Activated naive CD4-positive, alpha-beta T cell treated with anti-CD3 and anti-CD28 coated beads, Interleukin-2, amount 50 U/mL, for 16 hours (primary cell): ENCODE results near the gene SLC17A7.

Experiments used
- DNase-seq: peaks from one replicate; pipeline ENCODE4 v3.0.0-alpha.2; 2020

Gene SLC17A7

DNA sequence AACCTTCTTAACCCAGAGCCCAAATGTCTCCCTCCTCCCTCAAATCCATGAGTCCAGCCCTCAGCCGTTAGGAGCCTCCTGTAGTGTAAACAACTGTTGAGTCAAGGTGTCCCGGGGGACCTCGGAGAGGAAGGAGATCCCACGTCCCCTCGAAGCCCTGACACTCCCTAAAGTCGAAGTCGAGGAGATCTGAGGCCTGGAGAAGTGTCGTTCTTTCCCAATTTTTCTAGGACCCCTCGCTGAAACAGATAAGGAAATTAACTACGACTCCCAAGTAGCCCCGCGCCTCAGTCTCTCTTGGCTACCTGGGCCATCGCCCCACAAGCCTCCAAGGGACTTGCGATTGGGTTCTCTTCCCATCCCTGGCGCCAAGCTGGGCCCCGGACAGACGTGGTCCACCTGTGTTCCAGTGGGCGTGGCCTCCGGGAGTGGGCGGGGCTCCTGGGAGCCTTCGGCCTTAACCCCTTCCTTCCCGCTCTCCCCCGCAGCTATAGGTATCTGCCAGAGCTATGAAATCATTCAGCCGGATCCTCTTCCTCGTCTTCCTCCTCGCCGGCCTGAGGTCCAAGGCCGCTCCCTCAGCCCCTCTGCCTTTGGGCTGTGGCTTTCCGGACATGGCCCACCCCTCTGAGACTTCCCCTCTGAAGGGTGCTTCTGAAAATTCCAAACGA lies 15.3 kb downstream of the SLC17A7 start:
- peak; percentile 47 for DNase-seq

DNA sequence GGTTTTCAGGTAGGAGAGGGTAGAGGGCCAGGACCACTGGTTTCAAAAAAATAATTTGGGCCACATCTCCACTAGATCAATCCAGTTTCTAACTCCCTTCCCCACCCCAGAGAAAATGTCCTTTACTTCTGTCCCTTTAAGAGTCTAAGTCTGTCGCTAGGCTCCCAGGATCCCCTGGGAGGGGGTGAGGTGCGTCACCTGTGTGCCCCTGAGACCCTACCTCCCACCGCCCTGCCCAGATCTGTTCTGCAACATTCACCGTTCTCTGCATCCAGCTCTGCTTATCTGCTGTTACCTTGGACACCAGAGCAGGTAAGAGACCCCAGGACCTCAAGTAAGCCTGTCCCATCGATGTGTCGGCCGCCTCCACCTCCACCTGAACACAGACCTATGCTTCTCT lies 16.1 kb downstream of the SLC17A7 start, which contains the start of gene GFY:
GFY (plus strand) TSS at position 211 of the 400 bp plus-strand sequence. CDS start 1,043 bp downstream, outside the sequence.
- DNase-seq, result no peak

DNA sequence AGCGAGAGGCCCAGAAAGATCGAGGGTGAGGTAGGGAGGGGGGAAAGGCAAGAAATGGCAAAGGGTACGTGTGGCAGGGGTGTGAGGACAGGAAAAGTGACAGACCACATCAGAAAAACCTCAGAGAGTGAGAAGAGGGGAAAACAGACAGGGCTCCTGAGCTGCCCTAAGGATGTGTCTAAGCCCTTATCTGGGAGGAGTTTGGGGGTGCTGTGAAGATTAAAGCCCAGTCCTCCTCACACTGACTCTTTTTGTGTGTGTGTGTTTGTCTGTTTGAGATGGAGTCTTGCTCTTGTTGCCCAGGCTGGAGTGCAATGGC lies 17.4 kb downstream of the SLC17A7 start:
- DNase-seq, result no peak

DNA sequence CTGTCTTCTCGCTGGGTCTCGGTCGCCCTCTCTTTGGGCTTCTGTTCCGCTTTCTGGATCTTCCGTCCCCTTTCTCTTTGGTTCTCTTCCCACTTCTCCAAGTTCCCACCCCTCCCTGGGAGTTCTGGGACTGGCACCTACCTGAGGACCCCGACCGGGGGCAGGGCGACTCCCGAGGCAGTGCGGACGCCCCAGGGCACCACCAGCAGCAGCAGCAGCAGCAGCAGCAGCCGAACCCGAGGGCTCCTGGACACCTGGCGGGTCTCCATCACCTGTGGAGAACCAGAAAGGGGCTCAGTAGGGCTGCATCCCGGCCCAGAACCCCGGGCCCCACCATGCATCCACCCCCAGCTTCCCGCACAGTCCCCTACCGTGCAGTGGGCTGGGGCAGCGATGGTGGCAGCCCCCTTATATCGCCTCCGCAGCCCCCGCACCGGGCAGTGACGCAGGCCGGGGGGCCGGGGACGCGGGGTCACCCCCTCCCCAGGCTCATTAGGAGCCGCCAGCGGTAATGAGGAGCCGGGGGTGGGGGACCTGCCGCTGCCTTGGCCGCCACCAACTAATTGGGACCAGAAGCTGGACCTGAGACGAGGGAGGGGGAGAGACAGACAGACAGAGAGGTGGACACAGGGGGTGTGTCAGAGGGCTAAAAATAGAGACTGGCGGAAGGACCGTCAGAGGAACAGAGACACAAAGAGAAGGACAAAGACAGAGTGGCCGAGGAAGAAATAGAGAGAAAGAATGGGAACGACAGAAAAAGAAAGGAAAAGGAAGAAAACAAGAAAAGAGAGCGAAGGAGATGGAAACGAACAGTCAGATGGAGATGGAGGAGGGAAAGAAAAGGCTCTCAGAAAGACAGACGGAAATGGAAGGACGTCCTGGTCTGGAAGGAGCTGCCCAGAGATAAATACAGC lies 18.0 kb downstream of the SLC17A7 start, which contains the start of gene PTH2:
PTH2 (minus strand) TSS at position 371 of the 914 bp plus-strand sequence; CDS start at position 269, 102 bp downstream.
- no peak for DNase-seq

DNA sequence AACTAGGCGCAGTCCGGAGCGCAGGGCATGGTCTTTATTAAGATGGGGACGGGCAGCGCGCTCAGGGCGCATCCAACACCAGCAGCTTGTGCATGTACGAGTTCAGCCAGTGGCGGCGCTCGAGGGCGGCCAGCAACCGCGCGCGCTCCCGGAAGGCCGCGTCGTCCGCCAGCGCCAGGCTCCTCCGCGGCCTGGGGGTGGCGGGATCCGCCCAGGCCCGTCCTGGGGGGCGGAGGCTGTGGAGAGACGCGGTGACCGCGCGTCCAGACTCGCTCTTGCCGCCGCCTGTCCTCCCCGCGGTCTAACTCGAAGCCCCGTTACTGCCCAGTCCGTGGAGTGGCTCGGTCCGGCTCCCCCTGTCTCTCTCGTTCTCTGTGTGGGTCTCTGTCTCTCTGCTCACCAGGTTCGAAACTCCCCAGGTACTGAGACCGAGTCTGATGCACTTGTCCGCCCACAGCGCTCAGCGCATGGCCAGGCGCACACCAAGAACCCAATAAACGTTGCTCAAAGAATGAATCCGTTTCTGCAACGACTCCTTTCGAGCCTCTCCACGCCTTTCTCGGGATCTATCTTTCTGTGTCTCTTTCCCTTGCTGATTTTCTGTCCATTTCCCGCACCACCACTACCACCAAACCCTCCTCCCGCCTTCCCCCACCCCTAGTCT lies 18.8 kb downstream of the SLC17A7 start:
- peak; percentile 42 for DNase-seq

DNA sequence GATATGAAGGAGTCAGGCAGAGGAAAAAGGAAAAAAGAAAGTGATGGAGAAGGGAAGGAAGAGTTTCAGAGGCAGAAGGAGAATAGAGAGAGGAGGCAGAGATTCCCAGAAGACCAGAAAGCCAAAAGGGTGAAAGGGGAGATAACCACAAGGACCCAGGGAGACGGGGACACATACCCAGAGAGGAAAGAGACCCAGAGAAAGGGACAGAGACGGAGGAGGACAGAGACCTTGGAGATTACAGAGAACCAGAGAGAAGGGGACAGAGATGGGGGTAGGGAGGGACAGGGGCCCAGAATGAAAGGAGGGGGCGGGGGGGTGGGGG lies 19.5 kb downstream of the SLC17A7 start:
- no peak for DNase-seq

DNA sequence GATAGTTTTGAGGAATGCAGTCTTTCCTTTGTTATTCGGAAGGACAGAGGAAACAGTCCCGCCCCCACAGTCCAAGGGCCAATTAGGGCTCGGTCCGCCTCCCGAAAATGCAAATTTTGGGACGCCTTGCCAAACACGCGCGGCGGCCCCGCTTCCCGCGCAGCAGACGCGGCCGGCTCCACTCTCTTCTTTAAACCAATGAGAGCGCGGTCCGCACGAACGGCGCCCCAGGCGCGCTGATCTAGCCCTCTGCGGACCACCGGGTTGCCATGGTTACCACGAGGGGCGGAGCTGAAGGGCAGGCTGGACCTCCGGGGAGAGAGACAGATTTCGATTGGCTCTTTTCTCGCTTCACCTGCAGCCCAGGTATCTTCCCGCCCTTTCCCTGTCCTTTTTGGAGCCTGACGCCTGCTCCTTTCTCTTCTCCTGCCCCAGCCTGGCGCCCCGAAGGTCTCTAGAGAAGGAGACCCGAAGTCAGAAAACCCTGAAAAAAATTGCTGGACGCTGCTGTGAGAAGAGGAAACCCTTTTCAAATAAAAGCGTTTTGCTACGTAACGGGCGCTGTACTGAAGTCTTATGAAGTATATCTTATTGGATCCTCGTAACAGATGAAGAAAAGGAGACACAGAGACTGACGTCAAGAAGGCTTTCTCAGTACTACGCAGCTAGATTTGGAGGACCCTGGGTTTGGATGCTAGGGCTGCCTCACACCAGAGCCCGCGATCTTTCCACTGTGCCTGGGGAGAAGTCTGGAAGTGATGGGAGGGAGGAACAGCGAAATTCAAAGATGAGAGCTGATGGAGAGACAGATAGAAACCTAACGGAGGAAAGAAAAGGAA lies 20.1 kb downstream of the SLC17A7 start:
- DNase-seq, result peak; percentile 38

DNA sequence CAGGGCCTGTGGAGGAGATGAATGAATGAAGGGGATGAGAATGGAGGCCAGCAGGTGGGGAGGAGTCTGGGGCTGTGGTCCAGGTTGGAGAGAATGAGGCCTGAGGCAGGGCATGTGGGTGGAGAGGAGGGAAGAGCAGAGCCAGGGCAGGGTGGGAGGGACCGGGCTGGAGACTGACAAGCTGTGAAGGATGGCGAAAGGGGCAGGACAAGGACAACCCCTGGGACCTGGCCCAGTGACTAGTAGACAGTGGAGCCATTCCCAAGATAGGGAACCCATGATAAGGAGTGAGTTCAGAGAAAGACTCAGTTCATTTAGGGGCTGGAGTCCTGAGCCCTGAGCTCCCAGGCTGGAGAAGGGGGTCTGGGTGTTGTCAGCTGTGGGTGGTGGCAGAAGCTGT lies 21.1 kb downstream of the SLC17A7 start:
- no peak for DNase-seq

DNA sequence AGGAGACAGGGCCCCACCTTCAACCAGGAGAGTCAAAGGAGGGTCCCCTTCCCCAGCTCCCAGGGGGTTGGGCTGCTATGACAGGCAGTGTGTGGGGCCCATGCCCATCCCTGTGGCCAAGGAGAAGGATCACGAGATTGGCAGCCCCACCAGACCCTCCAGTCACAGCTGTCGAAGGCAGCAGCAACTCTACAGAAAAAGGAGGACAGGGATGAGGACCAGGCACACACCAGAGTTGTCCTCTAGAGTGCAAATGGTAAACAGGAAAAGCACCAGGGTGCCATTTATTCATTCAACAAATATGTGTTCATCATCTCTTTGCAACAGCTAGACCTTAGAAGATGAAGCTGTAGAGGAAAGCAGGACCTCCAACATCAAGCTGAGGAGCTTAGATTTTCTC lies 22.2 kb downstream of the SLC17A7 start:
- no peak for DNase-seq

DNA sequence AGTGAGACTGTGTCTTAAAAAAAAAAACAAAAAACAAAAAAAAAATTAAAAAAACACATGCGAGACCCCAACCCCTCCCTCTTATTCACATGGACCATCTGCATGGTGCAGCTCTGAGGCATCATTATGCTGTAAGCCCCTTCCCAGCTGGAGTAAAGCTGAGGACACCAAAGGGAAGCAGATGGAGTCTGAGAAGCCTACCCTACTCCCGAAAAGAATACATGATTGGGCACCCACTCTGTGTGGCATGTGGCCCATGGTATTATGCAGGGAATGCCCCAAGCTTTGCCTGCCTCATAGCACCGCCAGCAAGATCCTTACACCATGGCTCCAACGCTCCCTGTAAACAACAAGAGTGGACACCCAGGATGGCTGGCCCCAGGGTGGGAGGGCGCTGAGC lies 22.8 kb downstream of the SLC17A7 start:
- DNase-seq, result no peak

DNA sequence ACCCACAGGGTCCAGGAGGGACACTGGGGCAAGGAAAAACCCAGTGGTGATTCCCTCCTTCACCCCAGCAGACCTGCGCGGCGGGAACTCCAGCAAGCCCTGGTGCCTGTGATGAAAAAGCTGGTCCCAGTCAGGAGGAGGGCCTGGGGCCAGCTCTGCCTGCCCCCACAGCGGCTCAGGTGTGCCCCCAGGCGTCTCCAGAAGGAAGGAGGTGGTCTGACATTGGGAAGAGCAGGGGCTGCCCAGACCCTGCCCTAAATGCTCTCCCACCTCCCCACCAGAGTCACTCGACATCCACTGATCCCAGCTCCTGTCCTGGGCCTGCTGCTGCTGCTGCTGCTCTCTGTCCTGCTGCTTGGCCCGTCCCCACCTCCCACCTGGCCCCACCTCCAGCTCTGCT lies 24.2 kb downstream of the SLC17A7 start:
- no peak for DNase-seq

DNA sequence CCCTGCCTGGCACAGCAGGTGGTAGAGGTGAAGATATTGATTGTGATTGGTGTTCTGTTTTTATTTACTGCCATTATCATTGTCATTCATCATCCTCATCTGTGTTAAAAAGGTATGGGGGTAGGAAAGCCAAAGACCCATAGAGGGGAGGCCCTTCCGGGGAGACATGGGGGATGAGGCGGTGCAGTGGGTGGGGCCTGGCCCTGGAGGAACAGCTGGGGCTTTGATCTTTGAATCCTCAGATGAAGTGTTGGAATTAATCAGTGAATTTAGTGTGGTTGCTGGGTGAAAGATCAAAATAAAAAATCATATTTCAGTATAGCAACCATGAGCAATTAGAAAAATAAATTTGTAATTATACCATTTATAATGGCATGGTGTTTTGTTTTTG lies 25.5 kb downstream of the SLC17A7 start:
- no peak for DNase-seq

DNA sequence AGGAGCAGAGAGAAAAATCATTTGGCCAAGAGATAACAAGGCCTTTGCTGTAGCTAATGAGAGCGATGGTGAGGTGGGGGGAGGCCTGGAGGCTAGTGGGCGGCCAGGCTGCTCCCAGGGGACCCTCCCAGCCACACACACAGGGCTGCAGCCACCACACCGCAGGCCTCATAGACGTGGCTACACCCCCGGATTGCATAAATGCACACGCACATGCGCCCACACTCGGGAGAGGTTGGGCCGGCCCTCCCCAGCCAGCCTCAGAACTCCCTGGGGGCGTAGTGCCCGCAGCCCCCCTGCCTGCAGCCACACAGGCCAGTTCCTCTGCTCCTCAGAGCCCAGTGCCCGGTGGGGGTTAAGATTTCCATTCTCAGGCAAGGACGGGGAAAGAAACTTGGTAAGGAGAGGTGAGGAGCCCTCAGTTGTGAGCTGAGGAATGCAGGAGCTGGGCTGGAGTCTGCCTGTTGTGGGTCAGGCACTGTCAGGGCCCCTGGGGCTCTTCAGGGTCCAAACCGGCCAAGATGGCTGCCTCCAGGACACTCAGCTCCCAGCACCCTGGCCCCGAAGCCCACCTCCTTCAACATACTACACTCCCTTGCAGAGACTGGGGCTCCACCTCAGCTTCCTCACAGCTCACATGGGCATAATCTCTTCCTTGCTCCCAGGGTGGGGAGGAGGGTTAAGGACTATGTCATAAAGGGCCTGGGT lies 26.1 kb downstream of the SLC17A7 start:
- DNase-seq, result no peak

DNA sequence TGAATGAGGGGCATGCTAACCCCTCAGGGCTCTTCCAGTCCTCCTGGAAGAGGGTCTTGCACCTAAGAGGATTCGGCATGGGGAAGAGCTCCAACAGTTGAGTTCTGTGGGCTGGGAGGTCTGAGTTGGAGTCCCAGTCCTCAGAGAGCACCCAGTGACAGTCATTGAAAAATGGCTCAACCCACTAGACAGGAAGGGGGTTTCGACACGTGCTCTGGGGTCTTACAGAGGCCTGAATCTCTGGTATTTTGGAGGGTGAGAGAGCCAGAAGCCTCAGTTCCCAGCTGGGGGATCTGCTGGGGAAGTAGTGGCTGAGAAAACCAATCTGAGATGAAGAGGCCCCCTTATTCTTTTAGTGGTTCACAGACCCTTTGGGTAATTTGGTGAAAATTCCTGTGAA lies 27.1 kb downstream of the SLC17A7 start:
- no peak for DNase-seq

DNA sequence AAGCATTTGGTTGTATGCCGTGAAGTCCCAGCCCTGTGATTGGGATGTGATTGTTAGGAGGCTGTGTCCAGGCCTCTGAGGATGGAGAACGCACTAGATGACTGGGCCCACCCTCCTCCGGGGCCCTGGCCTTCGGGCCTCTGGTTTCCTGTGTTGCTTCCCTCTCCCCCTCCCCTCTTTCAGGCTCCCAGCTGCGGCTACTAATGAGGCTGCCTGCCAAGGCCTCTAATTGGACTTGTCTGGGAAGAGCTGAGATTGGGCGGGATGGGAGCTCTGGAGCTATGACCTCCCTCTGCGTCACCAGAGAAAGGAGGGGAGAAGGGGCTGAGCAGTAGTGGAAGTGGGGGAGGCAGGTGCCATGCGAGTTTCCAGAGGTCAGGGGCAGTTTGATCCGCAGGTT lies 28.0 kb downstream of the SLC17A7 start:
- DNase-seq, result no peak

DNA sequence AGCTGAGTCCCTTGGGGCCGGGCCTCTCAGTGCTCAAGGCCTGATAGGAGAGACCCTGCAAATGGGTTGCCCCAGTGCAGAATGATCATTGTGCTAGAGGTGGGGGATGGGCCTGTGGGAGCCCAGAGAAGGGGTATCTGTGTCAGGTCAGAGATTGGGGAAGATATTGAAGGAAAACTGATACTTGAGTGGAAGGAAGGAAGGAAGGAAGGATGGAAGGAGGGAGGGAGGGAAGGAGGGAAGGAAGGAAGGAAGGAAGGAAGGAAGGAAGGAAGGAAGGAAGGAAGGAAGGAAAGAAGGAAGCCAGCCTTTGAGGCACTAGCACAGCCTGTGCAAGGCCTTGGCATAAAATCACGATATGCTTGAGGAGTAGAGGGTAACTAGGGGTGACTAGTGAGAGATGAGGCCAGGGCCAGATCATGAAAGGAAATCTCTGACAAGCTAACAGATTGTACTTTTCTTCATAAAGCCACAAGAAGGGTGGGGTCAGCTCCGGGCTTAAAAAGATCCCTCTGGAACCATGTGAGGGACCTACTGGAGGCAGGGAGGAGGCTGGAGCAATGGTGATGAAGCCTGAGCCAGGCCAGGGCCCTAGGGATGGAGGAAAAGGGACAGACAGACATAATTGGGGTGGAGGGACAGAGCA lies 29.5 kb downstream of the SLC17A7 start:
- DNase-seq, result no peak

DNA sequence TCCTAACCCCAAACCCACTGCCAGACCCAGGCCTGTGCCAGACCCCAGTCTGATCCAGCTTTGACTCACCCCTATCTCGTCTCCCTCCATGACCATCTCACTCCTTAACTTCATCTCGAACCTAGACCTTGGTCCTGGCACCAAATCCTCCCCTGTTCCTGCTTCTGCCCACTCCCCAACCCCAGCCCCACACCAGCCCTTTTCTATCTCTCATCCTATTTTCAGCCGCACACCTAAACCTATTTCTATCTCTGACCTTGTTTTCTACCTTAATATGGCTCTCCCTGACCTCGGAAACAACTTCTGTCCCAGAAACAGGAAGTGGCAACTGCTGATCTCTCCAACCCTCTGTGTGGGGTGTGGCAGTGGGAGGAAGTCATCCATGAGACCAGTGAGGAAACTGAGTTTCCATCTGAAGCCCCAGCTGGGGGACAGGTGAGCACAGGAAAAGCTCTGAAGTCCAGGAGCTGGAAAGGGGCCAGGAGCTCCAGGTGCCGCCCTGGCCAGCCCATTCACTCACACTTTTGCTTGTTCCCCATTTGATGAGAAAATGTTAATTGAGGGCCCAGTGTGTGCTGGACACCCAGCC lies 31.8 kb downstream of the SLC17A7 start:
- no peak for DNase-seq

DNA sequence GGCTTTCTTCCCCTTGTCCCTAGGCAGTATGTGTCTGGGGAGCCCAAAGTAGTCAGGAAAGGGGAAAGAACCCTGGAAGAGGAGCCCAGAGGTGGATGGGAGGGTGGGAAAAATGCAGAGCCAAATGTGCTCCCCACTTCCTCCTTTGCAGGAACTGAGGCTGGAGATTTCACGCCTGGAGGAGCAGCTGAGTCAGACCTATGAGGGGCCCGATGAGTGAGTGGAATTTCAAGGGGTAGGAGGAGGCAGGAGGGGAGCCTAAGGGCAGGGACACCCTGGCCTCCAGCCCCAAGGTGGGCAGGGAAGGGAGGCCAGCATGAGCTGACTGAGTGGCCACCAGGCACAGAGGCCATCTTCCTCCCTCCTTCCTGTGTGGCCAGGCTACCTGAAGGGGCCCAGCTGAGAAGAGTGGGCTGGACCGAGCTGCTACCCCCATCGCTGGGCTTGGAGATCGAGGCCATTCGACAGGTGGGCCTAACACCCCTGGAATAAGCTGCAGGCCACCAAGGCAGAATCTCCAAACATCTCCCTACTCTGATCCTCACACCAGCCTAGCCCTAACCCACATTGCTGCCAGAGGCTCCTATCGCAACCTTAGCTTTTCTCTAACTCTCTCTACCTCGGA lies 32.4 kb downstream of the SLC17A7 start:
- no peak for DNase-seq

DNA sequence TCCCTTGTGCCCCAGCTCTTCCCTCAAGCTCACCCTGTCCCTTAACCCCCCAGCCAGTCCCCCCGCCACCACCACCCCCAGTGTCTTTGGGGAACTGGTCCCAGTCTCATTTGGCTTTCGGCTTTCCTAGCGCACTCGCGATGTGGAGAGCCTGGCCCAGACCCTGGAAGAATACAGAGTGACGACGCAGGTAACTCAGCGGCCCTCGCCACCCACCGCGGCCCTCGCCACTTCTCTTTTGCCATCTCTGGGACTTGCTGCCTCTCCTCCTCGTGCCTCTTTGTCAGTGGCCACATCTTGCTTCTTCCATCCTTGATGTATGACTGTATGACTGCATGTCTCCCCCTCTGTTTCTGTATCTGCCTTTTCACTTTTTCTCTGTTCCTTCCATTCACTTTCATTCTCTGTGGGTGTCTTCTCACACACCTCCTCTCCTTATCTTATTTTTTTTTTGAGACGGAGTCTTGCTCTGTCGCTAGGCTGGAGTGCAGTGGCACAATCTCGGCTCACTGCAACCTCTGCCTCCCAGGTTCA lies 33.8 kb downstream of the SLC17A7 start:
- DNase-seq, result no peak

DNA sequence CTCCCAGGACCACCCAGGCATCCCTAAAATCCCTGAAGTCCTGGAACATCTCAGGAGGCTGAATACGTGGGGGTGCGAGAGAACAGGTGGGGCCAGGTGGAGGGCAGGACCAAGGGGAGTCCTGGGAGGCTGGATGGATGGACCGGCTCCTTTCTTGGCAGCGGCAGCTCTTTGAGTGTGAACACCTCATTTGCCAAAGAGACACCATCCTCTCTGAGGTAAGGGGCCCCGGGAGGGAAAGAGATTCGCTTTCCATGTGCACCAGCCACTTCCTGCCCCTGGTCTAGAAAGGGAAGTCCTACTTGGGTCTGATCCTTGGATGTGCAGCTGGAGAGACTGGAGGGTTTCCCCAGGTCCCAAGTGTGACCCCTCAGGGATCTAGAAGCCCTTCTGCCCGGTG lies 34.2 kb downstream of the SLC17A7 start:
- no peak for DNase-seq
